Endodermal cell (in vitro differentiated cells): ENCODE measurements around the gene DRD1. TPM values are rescaled to one million over a fixed set of nuclear protein-coding genes. Genes with fewer than 3 reads are reported as not detected.

Source experiments
- DNase-seq: peaks from one replicate; pipeline ENCODE4 v3.0.0-alpha.2; 2017
- H3K27ac ChIP-seq: 2 replicates; pipeline ENCODE4 v1.5.1; 2013; ENCODE audit warnings: mild to moderate bottlenecking, low read depth, low read length, moderate library complexity
- H3K27me3 ChIP-seq: 2 replicates; pipeline ENCODE4 v1.6.1; 2013; ENCODE audit warnings: mild to moderate bottlenecking, low read length, moderate library complexity; ENCODE audit not compliant: insufficient read depth, control insufficient read depth, poor library complexity, severe bottlenecking
- H3K36me3 ChIP-seq: 2 replicates; pipeline ENCODE4 v1.7.0; 2013; ENCODE audit warnings: mild to moderate bottlenecking, low read length, moderate library complexity; ENCODE audit not compliant: control insufficient read depth, insufficient read depth
- H3K4me1 ChIP-seq: one replicate; pipeline ENCODE4 v1.7.0; 2013; ENCODE audit warnings: low read length; ENCODE audit not compliant: control insufficient read depth, insufficient read depth
- H3K4me3 ChIP-seq: 2 replicates; pipeline ENCODE4 v1.5.1; 2013; ENCODE audit warnings: mild to moderate bottlenecking, low read length, moderate library complexity
- H3K9ac ChIP-seq: 2 replicates; pipeline ENCODE4 v1.6.1; 2013; ENCODE audit warnings: mild to moderate bottlenecking, low read length, moderate library complexity; ENCODE audit not compliant: poor library complexity, severe bottlenecking; ENCODE audit errors: extremely low read depth
- H3K9me3 ChIP-seq: 2 replicates; pipeline ENCODE4 v1.6.1; 2013; ENCODE audit warnings: mild to moderate bottlenecking, low read length, moderate library complexity; ENCODE audit not compliant: control insufficient read depth
- H3K27ac Mint-ChIP-seq: 2 replicates; pipeline ENCODE4 v1.8.0; 2020; ENCODE audit warnings: mixed read lengths
- H3K27me3 Mint-ChIP-seq: 2 replicates; pipeline ENCODE4 v1.8.0; 2021; ENCODE audit warnings: mild to moderate bottlenecking, mixed read lengths; ENCODE audit not compliant: insufficient read depth
- H3K36me3 Mint-ChIP-seq: 2 replicates; pipeline ENCODE4 v1.8.0; 2020; ENCODE audit warnings: low read depth, mixed read lengths
- H3K4me1 Mint-ChIP-seq: 2 replicates; pipeline ENCODE4 v1.8.0; 2020; ENCODE audit warnings: mixed read lengths
- H3K4me3 Mint-ChIP-seq: 2 replicates; pipeline ENCODE4 v1.8.0; 2020; ENCODE audit warnings: mild to moderate bottlenecking, moderate library complexity, mixed read lengths
- H3K9me3 Mint-ChIP-seq: 2 replicates; pipeline ENCODE4 v1.8.0; 2020; ENCODE audit warnings: mild to moderate bottlenecking, mixed read lengths
- WGBS, 2 experiments: methylation state at CpG; one replicate each; pipeline versions ENCODE4 v1.1.5 to v1.1.7; 2013; ENCODE audit warnings: missing lambda C conversion rate in 2 of 2, mixed read lengths in 1 of 2; ENCODE audit not compliant: insufficient coverage in 1 of 2, insufficient read length in 1 of 2; 5-methylcytosine and 5-hydroxymethylcytosine counted together
- total RNA-seq, 2 donors: library from RNA; stranded (reverse); fragmentation: NEBNext Ultra II Directional in 1 of 2; extraction: Animal tissue kit (Norgen Biotek cat#: 25700) in 1 of 2; gene quantifications; 2 replicates in 1 of 2; 3 replicates in 1 of 2; pipeline ENCODE4 v1.2.1, GENCODE V29; 2021
- TF ChIP-seq, protein P1 (sequence below): fragments of 200-600 bp; sonication (generic); conservative IDR thresholded peaks from 2 replicates; pipeline ENCODE4 v1.5.0; 2021; ENCODE audit warnings: antibody characterized with exemption, mild to moderate bottlenecking

The DRD1 gene
- total RNA-seq, 2 donors from 2014 or later: 0.53 to 0.59 TPM

DNA sequence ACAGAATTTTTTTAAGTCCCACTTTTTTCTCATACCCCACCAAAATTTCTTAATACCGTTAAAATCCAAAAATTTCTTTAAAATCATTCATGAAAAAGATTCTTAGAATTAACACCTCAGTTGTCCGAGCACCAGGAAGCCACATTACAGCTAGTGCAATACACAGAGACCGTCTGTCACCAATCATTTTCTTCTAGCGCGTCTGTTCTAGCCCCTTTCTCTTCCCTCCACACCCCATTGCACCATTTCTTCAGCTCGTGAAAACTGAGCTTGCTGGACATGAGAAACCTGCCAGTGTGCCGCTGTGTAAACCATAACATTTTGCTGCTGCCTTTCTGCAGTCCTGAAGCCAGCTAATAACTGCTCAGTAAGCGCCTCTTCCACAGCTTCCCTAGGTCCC is 39.4 kb upstream of the DRD1 start:
- no peaks in the 10 kb centered on the region for H3K27me3 ChIP-seq
- TF ChIP-seq, protein P1, sequence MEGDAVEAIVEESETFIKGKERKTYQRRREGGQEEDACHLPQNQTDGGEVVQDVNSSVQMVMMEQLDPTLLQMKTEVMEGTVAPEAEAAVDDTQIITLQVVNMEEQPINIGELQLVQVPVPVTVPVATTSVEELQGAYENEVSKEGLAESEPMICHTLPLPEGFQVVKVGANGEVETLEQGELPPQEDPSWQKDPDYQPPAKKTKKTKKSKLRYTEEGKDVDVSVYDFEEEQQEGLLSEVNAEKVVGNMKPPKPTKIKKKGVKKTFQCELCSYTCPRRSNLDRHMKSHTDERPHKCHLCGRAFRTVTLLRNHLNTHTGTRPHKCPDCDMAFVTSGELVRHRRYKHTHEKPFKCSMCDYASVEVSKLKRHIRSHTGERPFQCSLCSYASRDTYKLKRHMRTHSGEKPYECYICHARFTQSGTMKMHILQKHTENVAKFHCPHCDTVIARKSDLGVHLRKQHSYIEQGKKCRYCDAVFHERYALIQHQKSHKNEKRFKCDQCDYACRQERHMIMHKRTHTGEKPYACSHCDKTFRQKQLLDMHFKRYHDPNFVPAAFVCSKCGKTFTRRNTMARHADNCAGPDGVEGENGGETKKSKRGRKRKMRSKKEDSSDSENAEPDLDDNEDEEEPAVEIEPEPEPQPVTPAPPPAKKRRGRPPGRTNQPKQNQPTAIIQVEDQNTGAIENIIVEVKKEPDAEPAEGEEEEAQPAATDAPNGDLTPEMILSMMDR: no peak
- H3K36me3 ChIP-seq: peaks cover 69% of the 10 kb centered on the region
- Mint-ChIP-seq H3K4me1 (peaks cover 49% of the 10 kb centered on the region), H3K9me3 (no peaks in the 10 kb centered on the region), H3K27me3 (no peaks in the 10 kb centered on the region), H3K27ac (peak overlapping the region; percentile 82), H3K36me3 (peaks cover 59% of the 10 kb centered on the region), H3K4me3 (no peak overlapping the region)
- H3K4me1 ChIP-seq: peaks cover 6% of the 10 kb centered on the region
- 87 to 92% methylated on average over 8 of the region's 8 CpGs for WGBS, 2 experiments
- H3K9ac ChIP-seq: no peak overlapping the region
- peaks cover 22% of the 10 kb centered on the region for H3K9me3 ChIP-seq
- H3K4me3 ChIP-seq: no peak overlapping the region
- DNase-seq: no peak
- no peak overlapping the region for H3K27ac ChIP-seq

DNA sequence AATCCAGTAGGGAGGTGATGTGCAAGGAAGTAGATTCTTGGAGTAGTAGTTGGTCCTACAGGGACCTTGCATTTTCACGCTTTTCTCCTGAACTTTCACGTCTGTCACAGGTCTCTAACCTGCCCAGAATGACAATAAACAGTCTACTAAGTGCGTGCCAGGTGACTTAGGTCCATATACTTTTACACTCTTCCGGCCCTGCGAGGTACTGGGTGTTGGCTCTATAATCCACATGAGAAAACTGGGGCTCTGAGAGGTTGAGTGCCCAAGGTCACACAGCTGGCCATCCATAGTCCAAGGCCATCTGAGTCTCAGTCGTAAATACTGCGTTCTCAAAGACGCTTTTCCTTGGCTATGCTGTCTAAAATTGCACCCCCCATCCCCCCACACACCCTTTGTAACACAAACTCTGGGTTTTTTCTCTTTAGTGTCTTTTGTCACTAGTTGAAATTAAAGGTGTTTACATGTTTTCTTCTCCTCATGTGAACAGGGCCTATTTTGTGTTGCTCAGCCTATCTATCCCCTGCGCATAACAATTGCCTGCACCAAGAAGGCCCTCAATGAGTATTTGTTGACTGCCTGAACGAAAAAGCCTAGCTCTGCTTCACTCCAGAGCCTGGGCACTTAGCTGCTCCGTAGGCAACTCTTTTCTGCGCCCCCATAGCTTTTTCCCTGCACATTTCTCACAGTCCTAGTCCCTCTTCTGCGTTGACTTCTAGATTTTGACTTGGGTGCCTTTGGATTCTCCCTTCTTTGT is 35.3 kb upstream of the DRD1 start:
- H3K27ac ChIP-seq: no peak overlapping the region
- H3K4me1 Mint-ChIP-seq: peaks cover 41% of the 10 kb centered on the region
- no peak for DNase-seq
- TF ChIP-seq, protein P1: no peak
- H3K4me3 Mint-ChIP-seq: peak overlapping the region; percentile 88
- H3K27me3 ChIP-seq: peaks cover 14% of the 10 kb centered on the region
- 28 to 41% methylated on average over 5 to 13 of the region's 13 CpGs for WGBS, 2 experiments
- H3K9me3 ChIP-seq: peaks cover 22% of the 10 kb centered on the region
- no peaks in the 10 kb centered on the region for H3K9me3 Mint-ChIP-seq
- H3K4me3 ChIP-seq: peak overlapping the region; percentile 99
- H3K9ac ChIP-seq: peak overlapping the region; percentile 79
- peaks cover 30% of the 10 kb centered on the region for H3K27me3 Mint-ChIP-seq
- peak overlapping the region; percentile 90 for H3K27ac Mint-ChIP-seq
- peaks cover 6% of the 10 kb centered on the region for H3K4me1 ChIP-seq
- H3K36me3 Mint-ChIP-seq: peaks cover 36% of the 10 kb centered on the region
- peaks cover 41% of the 10 kb centered on the region for H3K36me3 ChIP-seq

DNA sequence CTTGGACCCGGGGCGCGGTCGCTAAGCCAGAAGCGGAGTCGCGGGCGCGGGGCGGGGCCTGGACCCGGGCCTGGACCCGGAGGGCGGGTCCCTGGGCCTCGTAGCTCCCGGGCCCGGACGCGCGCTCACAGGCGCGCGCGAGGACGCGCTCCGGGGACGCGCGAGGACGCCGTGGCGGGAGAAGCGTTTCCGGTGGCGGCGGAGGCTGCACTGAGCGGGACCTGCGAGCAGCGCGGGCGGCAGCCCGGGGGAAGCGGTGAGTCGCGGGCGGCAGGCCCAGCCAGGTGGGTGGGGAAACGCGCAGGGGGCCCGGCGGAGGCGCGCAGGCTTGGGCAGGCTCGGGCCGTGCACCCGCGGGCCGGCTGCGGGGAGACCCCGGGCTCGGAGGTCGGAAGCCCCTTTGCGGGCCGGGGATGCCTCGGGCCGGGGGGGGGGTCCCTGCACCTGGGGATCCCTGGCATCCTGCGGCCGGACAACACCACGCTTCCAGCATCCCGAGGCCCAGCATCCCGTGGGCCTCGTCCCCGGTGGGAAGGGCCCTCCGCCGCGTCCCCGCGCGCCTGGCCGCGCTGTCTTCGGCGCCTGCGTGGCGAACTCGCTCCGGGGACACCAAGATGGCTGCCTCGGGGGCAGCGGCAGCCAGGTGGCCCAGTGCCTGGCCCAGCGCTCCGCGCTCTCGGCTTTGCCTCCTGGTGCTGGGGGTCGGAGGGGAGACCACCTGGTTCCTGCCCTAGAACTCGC is 34.6 kb upstream of the DRD1 start, which contains the start of gene SFXN1:
SFXN1 (plus strand) TSS at position 177 of the 741 bp plus-strand sequence. CDS start 13,544 bp downstream, outside the sequence.
- H3K4me1 Mint-ChIP-seq: peaks cover 36% of the 10 kb centered on the region
- Histone ChIP-seq H3K36me3 (peaks cover 34% of the 10 kb centered on the region), H3K4me1 (peaks cover 6% of the 10 kb centered on the region), H3K27ac (peak within 1 kb of the TSS; percentile 24), H3K9ac (peak within 1 kb of the TSS; percentile 79), H3K9me3 (peaks cover 18% of the 10 kb centered on the region), H3K4me3 (peak within 1 kb of the TSS; percentile 99), H3K27me3 (peaks cover 14% of the 10 kb centered on the region)
- peaks cover 31% of the 10 kb centered on the region for H3K27me3 Mint-ChIP-seq
- TF ChIP-seq, protein P1: no peak
- no peaks in the 10 kb centered on the region for H3K9me3 Mint-ChIP-seq
- WGBS, 2 experiments: 0 to 1% methylated on average over 31 to 94 of the region's 94 CpGs
- peaks cover 28% of the 10 kb centered on the region for H3K36me3 Mint-ChIP-seq
- H3K27ac Mint-ChIP-seq: peak within 1 kb of the TSS; percentile 90
- peak; percentile 91 for DNase-seq
- H3K4me3 Mint-ChIP-seq: peak within 1 kb of the TSS; percentile 88
